ENCODE results near the gene TARP.
"Not testable (repeated sequence)": the region's sequence is repeated elsewhere in the genome, so short reads cannot be mapped to it uniquely, and the experiment has no call there.

DNA sequence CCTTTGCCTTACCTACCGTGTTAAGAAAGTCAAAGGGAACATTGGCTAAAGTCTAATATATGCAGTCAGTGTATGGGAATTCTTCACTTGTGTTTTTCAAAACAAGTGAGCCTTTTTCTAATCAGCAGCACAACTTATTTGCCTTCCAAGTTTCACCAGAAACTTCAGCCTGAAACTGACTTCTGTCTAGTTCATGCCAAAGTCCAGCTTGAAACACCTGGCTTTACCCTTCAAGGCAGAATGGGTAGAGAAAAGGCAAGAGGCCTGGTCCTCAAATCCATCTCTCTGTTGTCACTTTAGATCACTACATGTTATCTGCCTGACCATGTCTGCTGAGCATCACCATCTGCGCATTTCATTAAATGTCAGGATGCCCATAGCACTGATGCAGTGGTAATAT lies 3.0 kb downstream of the TARP start:
- TF ChIP-seq, protein P1, sequence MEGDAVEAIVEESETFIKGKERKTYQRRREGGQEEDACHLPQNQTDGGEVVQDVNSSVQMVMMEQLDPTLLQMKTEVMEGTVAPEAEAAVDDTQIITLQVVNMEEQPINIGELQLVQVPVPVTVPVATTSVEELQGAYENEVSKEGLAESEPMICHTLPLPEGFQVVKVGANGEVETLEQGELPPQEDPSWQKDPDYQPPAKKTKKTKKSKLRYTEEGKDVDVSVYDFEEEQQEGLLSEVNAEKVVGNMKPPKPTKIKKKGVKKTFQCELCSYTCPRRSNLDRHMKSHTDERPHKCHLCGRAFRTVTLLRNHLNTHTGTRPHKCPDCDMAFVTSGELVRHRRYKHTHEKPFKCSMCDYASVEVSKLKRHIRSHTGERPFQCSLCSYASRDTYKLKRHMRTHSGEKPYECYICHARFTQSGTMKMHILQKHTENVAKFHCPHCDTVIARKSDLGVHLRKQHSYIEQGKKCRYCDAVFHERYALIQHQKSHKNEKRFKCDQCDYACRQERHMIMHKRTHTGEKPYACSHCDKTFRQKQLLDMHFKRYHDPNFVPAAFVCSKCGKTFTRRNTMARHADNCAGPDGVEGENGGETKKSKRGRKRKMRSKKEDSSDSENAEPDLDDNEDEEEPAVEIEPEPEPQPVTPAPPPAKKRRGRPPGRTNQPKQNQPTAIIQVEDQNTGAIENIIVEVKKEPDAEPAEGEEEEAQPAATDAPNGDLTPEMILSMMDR (IDR thresholded peaks at IDR 0.05): not testable (repeated sequence)
- not testable (repeated sequence) for TF ChIP-seq EZH2, EZH2phosphoT487 (IDR thresholded peaks at IDR 0.05)
